ENCODE data around the gene FBXL19.

The FBXL19 gene

GRCh38 chr16:30894540-30895368, 28.6 kb upstream of the FBXL19 start:
- Histone ChIP-seq H3K4me2 (ENCODE audit: low read length) (peak overlapping the region; percentile 79), H3K9me3 (ENCODE audit: control insufficient read depth, insufficient read depth, low read length) (no peaks in the 10 kb centered on the region), H3K36me3 (ENCODE audit: control insufficient read depth, low read length) (no peaks in the 10 kb centered on the region), H3F3A (ENCODE audit: control insufficient read depth, insufficient read depth) (peaks cover 24% of the 10 kb centered on the region), H3K9me2 (replicated peaks; ENCODE audit: control insufficient read depth, low read length) (no peaks in the 10 kb centered on the region), H3K27me3 (ENCODE audit: control insufficient read depth, low read length) (no peaks in the 10 kb centered on the region), H3K27ac (ENCODE audit: low read depth, low read length) (peak overlapping the region; percentile 39), H3K4me3 (ENCODE audit: low read length) (peak overlapping the region; percentile 72), H4K20me1 (ENCODE audit: control insufficient read depth, insufficient read depth, low read depth, low read length) (no peaks in the 10 kb centered on the region), H3K79me2 (ENCODE audit: control insufficient read depth, low read length) (peaks cover 10% of the 10 kb centered on the region), H3K4me1 (ENCODE audit: control insufficient read depth, low read length) (peaks cover 51% of the 10 kb centered on the region)
- TF ChIP-seq EZH2phosphoT487 (IDR thresholded peaks at IDR 0.05; ENCODE audit: borderline replicate concordance, low read length) (no peak), CTCF (IDR thresholded peaks at IDR 0.05; ENCODE audit: low read depth, low read length, poor library complexity, severe bottlenecking) (no peak)

- Histone ChIP-seq H4K20me1 (ENCODE audit: control insufficient read depth, insufficient read depth, low read depth, low read length) (no peaks in the 10 kb centered on the region), H3K4me1 (ENCODE audit: control insufficient read depth, low read length) (peaks cover 51% of the 10 kb centered on the region), H3K27ac (ENCODE audit: low read depth, low read length) (peak overlapping the region; percentile 86), H3K4me3 (ENCODE audit: low read length) (peak overlapping the region; percentile 66), H3K27me3 (ENCODE audit: control insufficient read depth, low read length) (no peaks in the 10 kb centered on the region), H3K9me2 (replicated peaks; ENCODE audit: control insufficient read depth, low read length) (no peaks in the 10 kb centered on the region), H3K36me3 (ENCODE audit: control insufficient read depth, low read length) (no peaks in the 10 kb centered on the region), H3K9me3 (ENCODE audit: control insufficient read depth, insufficient read depth, low read length) (no peaks in the 10 kb centered on the region), H3F3A (ENCODE audit: control insufficient read depth, insufficient read depth) (peaks cover 31% of the 10 kb centered on the region), H3K4me2 (ENCODE audit: low read length) (peak overlapping the region; percentile 79), H3K79me2 (ENCODE audit: control insufficient read depth, low read length) (peaks cover 10% of the 10 kb centered on the region)
- TF ChIP-seq CTCF (IDR thresholded peaks at IDR 0.05; ENCODE audit: low read depth, low read length, poor library complexity, severe bottlenecking) (no peak), EZH2phosphoT487 (IDR thresholded peaks at IDR 0.05; ENCODE audit: borderline replicate concordance, low read length) (no peak)
Measured at GRCh38 chr16:30895627-30896260, 27.6 kb upstream of the FBXL19 start.

- TF ChIP-seq CTCF (IDR thresholded peaks at IDR 0.05; ENCODE audit: low read depth, low read length, poor library complexity, severe bottlenecking) = no peak
- no peak for TF ChIP-seq EZH2phosphoT487 (IDR thresholded peaks at IDR 0.05; ENCODE audit: borderline replicate concordance, low read length)
- Histone ChIP-seq H3K4me1 (ENCODE audit: control insufficient read depth, low read length) (peaks cover 56% of the 10 kb centered on the region), H3K36me3 (ENCODE audit: control insufficient read depth, low read length) (no peaks in the 10 kb centered on the region)
Measured at GRCh38 chr16:30896261-30896888, 27.0 kb upstream of the FBXL19 start, which contains the start of gene CTF1. TSS of gene CTF1 (plus strand) at chr16:30896614. CDS start at chr16:30896644, 30 bp downstream.

More at GRCh38 chr16:30896261-30896888, 27.0 kb upstream of the FBXL19 start, which contains the start of gene CTF1:
- Histone ChIP-seq H3K4me3 (ENCODE audit: low read length) (peak within 1 kb of the TSS; percentile 66), H3K9me2 (replicated peaks; ENCODE audit: control insufficient read depth, low read length) (no peaks in the 10 kb centered on the region), H3K27ac (ENCODE audit: low read depth, low read length) (peak within 1 kb of the TSS; percentile 86), H3K4me2 (ENCODE audit: low read length) (peak within 1 kb of the TSS; percentile 79), H3K27me3 (ENCODE audit: control insufficient read depth, low read length) (no peaks in the 10 kb centered on the region), H3K79me2 (ENCODE audit: control insufficient read depth, low read length) (peaks cover 10% of the 10 kb centered on the region), H3K9me3 (ENCODE audit: control insufficient read depth, insufficient read depth, low read length) (no peaks in the 10 kb centered on the region), H3F3A (ENCODE audit: control insufficient read depth, insufficient read depth) (peaks cover 32% of the 10 kb centered on the region), H4K20me1 (ENCODE audit: control insufficient read depth, insufficient read depth, low read depth, low read length) (no peaks in the 10 kb centered on the region)

Measured in DOHH2 (cell line).